Activated T-cell treated with anti-CD3 and anti-CD28 coated beads, Interleukin-2, amount 50 U/mL, for 48 hours (primary cell): ENCODE measurements around the gene UBE2E2.

Experiments used
- DNase-seq, 2 experiments: peaks; one replicate each; pipeline ENCODE4 v3.0.0-alpha.2; 2020

The UBE2E2 gene

DNA sequence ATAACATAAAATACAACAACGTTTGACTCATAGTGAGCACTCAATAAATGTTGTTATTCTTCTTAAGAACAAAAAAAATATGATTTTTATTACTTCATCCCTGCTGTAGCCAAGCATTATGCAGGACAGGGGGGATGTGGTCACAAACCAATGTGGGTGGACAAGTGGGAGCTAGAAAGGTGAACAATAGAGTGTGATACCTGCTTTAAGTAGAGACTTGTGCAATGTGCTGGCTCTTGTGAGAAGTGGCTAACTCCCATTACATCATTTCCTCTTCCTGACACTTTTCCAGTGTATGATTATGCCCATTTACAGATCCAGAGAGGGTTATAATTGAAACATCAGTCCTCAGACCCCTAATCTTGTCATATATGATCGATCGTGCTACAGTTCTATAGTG lies 193.6 kb downstream of the UBE2E2 start:
- DNase-seq, result no peak

DNA sequence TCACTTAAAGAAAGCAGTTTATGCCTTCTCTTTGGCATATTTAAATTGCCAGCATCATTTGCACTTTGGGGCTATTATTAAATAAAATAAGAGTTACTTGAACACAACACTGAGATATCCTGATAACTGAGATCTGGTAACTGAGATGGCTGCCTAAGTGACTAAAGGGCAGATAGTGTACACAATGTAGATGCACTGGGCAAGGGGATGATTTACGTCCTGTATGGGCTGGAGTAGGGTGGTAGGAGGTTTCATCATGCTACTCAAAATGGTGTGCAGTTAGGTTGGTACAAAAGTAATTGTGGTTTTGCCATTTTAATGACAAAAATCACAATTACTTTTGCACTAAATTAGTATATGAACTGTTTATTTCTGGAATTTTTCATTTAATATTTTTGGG lies 196.1 kb downstream of the UBE2E2 start:
- DNase-seq, result no peak

DNA sequence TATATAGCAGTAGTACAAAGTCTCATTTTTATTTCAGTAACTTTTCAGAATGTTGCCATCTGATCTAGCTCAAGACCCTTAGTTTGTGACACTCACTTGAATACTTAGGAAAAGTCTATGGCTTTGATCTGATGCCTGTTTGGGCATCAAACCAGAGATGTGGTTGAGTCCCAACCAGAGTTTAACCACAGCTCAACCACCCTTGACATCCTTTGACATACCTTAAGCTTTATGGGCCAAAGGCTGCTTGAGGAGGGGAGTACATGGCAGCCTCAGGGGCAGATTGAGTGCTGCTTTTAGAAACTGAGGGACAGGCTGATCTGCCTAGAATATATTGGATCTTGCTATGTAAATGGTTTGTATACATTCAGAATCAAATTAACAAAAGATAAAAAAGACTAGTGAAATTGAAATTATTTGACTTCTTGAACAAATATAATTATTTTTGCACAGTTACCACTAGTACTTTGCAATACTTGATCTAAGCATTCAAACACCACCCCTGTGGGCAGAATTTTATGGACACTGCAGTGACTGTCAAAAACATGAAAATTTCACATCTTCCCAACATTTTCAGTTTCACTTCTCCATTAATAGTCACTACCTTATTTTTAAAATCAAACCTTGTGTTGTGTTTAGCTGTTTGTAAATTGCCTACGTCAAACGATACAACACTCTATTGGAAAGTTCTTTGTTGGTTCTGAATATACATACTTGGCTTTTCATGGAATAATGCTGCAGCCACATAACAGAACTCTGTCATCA lies 199.8 kb downstream of the UBE2E2 start:
- no peak for DNase-seq

DNA sequence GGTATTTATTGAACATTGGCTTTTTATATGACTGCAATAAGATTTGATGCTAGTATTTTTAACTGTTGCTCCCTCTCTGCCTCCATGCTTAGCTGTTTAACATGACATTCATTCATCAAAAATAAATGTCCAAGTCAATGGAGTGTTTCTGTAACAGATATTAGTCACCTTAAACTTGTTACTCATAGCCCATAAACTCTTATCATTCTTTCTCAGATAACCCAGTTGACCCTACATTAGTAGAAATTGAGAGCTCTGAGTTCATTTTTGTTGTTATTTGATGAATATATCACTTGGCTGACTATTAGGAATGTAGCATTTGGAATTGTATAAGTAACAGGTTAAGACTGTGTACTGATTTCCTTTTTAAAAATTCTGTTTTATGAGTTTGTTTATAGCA lies 201.1 kb downstream of the UBE2E2 start:
- DNase-seq, result no peak

DNA sequence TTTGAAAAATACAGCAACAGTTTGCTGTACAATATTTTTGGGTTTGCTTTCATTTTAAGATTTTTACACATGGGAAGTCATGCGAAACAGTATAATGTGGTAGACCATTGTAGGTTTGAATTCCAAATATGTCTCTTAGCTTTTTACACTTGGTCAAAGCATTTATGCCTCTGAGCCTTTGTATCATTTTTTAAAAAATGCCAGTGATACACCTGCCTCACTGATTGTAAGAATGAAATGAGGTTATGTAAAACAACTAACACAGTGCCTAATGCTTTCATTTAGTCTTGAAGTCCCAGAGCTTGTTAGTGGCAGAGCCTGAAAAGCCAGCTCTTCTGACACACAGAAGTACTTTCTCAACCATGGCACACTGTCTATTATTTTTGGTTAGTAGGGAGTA lies 202.0 kb downstream of the UBE2E2 start:
- no peak for DNase-seq

DNA sequence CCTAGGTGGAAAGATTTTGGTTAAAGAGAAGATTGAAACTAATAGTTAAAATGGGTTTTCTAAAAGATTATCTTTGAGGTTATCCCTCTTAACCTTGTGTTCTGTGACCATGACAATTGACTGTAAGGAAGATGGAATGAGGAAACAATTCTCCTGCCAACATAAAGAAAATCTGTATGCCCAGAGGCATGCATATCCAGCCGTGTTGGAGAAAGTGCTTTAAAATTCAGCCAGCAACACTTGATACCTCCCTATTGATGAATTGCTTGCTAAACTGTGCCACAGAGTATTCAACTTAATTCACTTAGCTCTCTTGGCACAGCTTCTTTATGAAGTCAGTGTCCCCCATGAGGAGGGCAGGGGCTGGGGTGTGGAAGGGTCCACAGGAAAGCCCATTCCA lies 203.5 kb downstream of the UBE2E2 start:
- DNase-seq, result no peak

DNA sequence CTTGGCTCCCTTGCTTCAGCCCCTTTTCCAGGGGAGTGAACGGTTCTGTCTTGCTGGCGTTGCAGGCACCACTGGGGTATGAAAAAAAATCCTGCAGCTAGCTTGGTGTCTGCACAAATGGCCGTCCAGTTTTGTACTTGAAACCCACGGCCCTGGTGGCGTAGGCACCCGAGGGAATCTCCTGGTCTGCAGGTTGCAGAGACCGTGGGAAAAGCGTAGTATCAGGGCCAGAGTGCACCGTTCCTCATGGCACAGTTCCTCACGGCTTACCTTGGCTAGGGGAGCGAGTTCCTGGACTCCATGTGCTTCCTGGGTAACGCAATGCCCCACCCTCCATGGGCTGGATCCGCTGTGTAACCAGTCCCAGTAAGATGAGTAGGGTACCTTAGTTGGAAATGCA lies 214.9 kb downstream of the UBE2E2 start:
- DNase-seq, result no peak

DNA sequence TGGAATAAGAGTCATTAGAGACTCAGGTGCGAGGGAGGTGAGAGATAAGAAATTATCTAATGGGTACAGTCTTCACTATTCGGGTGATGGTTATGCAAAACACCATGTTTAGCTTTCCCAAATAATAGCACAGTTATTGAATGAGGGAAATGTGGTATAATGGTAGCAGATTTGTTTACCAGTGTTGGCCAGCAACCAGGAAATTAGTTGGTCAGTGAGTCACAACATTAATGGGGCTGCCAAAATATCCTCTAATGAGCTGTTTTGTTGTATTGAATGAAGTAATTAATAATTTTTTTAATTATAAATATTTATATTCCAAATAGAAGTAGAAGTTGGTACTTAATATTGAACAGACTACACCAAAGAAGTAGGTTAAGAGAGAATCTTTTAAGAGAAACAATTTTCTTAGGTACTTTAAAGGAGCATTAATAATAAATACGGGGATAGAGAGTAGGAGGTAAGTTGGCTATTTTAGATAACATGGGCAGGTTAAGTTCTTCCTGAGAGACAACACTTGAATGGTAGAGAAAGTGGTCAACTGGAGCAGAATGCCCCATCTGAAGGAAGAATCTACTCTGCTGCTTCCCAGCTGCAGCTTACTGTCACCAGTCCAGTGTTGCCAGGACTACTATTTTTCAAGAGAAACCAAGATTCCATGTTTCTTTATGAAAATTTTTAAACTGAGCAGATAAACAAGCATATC lies 218.8 kb downstream of the UBE2E2 start:
- no peak for DNase-seq

DNA sequence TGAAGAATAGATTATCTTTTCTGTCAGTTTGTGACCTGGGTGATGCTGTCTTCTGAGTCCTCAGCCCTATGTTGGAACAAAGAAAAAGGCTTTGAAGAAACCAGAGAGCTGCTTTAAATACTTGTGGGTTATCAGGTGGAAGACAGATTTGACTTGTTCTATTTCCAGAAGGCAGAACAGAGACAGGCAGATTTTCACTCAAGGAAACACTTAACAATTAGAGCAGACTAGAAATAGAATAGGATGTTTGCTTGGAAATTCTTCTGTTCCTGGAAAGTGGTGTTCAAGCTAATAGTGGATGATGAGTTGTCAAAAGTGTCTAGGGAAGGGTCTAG lies 219.4 kb downstream of the UBE2E2 start:
- DNase-seq, result no peak

DNA sequence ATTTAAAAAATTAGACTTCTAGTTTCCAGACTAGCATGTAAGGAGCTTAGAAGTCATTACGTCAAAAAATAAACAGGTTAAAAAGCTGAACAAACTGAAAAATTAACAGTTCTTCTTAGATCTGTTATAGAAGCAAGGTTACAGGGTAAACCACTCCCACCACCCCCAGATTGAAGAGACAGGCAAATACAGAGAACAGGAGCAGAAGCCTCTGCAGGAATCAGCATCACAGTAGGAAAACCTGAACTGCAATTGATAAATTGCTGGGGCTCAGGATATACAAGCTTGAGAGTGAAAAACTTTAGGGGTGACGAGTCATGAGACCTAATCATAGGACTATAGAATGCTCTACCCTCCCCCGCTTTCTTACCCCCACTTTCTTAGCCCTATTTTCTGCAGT lies 222.3 kb downstream of the UBE2E2 start:
- DNase-seq, result no peak

DNA sequence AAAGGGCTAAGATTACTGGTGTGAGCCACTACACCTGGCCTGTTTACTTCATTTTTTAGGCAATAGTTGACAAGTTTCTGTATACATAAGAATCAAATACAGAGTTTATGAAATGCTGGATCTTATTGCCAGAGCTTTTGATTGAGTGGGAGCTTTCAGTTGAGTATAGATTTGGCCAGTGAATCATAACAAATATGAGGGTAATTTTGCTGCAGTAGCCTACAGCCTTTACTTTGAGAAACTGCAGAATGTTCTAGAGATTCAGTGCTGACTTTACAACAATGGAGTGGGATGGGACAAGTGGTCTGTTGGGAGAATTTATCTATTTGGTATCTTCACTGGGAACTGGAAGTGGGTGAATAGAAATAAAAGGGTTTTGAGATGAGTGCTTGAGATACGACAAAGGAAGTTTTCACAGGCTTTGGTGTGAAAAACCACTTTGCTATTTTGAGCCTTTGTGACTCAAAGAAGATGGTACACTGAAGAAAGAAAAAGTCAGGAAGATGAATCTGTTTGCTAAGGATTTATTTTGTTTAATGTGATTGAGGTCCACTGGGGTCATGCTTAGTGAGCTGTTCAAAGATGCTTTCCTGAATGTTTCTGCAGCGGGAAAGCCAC lies 227.8 kb downstream of the UBE2E2 start:
- DNase-seq, result no peak

DNA sequence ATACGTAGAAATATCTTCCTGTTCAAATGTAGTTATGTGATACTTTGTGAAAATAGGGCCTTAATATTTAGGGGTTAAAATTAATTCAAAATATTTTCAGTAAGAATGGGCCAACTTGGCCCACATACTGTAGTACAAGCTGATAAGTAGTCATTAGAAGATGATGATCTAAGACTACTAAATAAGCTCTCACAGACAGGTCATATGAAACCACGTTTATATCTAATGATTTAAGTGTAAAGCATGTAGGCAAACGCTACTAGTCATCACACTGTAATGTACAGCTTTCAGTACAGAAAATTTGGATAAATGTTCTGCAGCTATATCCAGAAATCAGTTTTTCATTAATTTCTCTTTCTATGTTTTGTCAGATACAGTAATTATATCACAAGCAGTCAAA lies 228.6 kb downstream of the UBE2E2 start:
- DNase-seq, result no peak

DNA sequence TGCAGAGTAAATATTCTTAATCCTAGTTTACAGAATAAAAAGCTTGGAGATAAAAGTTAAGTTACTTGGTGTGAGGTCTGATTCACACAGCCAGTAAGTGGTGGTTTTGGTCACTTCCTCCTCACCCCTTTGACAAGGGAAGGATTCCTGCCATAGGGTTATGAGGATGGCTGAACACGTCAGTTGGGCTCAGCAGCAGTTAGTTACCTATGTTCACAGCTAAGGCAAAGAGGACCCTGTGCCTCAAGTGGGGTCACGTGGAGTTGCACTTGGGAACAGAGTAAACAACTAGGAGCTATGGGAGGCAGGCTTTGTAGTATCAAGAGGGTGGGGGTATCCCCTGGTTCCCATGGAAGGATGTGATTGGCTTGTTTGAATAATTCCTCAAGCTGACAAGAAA lies 232.2 kb downstream of the UBE2E2 start:
- DNase-seq, result no peak

DNA sequence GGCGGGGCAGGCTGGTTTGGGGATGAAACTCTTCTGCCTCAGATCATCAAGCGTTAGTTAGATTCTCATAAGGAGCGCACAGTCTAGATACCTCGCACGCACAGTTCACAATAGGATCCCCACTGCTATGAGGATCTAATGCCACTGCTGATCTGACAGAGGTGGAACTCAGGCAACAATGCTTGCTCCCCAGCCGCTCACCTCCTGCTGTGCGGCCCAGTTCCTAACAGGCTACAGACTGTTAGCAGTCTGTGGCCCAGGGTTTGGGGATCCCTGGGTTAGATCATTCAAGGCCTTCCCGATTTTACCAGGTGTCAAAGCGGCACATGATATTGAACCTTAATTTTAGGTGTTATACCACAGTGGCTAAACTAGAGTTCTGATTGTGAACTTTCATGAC lies 232.8 kb downstream of the UBE2E2 start:
- no peak for DNase-seq

DNA sequence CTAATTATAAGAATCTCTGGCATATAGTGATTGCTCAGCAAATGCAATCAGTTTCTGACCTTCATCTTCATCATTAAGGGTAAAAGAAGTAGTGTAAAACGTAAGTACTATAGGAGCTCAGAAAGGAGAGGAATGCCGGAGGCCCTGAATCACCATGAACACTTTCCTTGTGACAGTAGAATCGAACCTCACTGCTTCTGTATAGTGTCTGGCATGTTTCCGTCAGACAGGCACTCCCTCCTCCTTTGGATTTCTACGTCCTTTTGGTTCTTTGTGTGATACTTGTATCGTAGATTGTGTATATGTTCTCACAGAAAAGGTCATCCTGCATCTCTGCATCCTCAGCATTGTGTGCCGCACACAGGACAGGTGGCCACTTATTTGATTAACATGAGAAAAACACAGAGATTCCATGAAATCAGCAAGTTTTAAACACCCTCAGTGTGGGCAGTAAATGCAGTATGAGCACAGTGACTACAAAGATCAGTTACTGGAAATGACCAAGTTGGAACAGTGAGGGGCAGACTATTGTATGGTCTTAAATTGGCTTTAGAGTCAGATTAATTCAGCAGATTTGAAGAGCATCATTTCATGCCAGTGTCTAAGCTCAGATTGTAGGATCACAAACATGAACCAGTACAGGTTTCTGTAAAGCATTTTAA lies 234.5 kb downstream of the UBE2E2 start:
- DNase-seq, result no peak

DNA sequence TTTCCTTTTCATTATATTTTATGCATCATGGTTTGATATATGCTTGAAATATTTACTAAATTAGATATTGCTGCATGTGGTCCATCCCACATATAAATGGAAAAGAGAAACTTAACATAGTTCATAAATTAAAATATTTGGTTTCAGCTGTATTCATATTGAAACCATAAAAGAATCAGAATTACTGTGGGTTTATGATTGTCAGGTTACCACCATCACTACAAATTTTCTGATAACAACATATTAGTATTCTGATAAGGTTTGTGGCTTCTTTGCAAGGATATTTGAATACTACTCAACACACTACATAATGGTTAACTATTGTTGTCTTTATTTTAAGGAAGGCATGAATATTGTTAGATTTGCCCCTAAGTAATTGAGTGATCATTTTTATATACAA lies 235.5 kb downstream of the UBE2E2 start:
- no peak for DNase-seq

DNA sequence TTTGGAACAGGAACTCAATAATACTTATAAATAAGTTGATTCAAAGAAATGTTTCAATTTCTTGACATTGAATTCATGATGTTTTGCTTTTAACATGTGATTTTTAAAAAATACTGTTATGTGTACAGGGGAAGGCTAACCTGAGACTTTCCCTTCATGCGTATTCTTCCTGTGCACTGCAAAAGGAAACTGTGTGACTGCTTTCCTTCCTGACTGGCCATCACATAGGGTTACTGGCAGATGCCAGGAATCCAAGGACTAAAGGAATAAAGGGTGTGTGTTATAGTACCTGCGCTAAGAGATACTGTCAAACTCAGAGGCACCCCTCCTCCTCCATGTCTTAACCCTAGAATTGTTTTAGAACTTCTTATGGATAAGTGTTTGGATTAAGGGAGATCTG lies 236.0 kb downstream of the UBE2E2 start:
- DNase-seq, result no peak

DNA sequence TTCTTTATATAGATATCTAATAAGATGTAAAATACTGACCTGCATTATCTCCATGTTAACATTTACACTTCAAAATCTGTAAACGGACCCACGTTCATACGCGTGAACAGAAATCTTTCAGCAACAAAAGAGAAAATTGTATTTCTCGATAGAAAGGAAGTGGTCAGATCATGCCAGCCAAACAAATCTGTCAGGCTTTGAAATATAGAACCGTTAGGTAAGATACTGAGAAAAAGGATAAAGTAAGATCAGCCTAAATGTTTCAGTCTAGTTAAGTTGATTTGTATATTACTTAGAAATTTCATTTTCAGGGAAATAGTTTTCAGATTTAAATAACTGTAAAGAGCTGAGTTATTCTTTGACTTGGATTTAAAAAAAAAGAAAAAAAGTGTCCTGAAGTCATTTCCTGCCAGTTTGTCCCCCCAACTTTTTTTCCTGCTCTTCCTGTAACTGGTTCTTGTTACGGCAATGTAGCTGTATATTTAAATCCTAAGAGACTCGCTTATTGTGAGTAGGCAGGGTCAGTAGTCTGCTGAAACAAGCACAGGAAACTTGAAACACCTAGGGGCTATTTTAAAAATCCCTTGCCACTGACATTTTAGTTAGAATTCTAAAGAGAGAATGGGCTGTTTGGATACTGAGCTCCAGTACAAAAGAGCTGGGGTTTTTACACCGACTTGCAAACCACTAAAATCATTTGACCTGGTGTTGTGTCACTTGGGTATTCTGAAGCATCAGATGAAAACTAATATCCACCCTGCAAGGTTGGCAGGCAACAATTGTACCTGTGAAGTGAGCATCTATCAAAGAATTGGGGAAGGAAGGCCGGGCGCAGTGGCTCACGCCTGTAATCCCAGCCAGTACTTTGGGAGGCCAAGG lies 237.5 kb downstream of the UBE2E2 start:
- DNase-seq, result no peak

DNA sequence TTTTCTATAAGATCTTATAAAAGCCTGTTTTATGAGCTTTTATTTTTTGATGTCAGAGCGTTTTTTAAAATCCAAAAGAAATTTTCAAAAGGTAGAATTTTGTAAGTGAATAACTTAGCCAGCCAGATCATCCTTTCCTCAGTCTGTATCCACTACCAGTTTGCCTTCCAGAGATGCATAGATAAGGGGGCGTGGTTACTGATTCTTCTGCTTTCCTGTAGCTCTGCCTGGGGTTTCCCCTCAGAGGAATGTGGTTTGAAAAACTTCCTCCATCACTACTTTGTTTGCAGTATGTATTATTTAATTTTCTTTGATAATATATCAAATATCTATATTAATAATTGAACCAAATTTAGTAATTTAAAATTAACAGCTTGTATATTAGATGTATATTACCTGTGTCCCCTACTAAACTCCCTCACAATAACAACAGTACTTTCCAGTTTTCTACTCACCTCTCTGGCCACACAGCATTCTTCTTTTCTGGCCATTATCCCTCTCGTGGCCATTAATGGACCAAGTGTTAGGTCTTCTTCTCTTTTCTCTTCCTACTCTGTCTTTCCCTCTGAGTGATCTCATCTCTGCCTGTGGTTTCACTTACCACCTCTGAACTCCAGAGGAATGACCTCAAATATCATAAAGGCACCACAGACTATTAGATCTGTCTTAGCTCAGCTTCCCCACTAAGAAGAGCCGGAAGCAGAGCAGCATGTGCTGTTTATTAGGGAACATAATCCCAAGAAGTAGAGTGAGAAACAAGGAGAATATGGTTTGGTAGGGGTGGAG lies 239.7 kb downstream of the UBE2E2 start:
- DNase-seq, result no peak

DNA sequence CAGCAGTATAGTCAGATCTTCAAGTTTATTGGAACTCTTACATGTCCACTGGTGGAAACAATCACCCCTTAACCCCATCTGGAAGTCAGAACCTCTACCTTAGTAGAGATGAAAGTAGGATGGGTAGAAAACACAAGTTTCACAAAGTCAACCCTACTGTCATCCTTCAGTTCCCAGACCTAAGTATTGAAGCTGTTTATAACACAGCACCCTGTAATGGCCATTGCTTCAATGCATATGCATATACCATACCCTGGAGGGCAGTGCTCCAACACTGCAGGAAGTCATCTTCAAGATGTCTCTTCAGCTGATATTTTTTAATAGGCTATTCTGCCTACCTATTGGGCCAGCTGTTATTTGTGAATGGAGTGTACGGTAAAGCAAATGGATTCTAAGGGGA lies 241.3 kb downstream of the UBE2E2 start:
- no peak for DNase-seq

DNA sequence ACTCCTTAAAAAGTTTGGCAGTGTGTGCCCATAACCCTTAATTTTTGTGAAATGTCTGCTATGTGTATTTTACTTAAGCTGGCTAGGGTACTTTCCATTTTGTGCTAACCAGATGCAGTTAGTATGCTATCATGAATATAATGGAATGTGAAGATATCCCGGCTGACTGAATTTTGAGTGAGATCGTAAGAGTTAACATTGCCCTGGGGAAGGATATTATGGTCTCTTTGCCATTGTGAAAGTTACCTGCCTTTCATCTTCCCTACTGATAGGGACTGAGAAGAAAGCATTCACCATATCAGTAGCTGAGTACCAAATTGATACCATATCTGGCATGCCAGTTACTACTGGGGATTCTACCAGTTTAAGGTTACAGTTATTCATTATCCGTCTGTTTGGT lies 243.2 kb downstream of the UBE2E2 start:
- no peak for DNase-seq

DNA sequence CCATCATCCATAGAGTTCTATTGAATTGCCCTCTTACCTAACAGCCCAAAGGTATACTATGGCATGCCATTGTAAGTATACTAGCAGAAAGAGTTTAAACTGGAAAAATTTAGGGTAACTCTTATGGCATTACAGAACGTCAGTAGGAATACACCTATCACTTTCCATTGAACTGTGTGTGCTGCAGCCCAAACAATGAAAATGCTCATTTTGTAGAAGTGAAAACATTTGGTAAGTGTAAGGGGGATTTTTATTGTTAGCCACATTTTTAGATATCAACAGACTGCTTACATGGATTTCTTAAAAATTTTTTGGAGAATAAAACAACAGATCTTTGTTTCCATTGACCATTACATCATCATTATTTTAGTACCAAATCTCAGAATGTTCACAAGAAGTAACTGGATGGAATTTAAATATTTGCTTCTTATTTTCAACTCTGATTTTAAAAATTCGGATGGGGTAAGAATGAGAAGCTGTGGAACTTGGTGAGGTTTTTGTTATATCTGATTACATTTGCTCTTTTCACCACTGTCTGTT lies 245.9 kb downstream of the UBE2E2 start:
- no peak for DNase-seq
